Upper lobe of right lung (tissue), 1 donor: ENCODE measurements around the gene ZNF324. TPM values are rescaled to one million over a fixed set of nuclear protein-coding genes. Genes with fewer than 3 reads are reported as not detected.

ENCODE experiments used
- ATAC-seq: fragments of 200-7000 bp; cut with Tn5 transposase; one replicate; pipeline ENCODE4 v1.9.1; 2020; ENCODE audit warnings: mild to moderate bottlenecking, moderate library complexity
- DNase-seq: peaks from one replicate; pipeline ENCODE4 v3.0.0-alpha.2; 2020
- H3K27ac ChIP-seq: fragments of 200-600 bp; one replicate; pipeline ENCODE4 v1.8.0; 2022
- H3K27me3 ChIP-seq: fragments of 200-600 bp; one replicate; pipeline ENCODE4 v1.8.0; 2022; ENCODE audit warnings: mild to moderate bottlenecking
- H3K36me3 ChIP-seq: fragments of 200-600 bp; one replicate; pipeline ENCODE4 v1.8.0; 2022
- H3K4me1 ChIP-seq: fragments of 200-600 bp; one replicate; pipeline ENCODE4 v1.8.0; 2022
- H3K4me3 ChIP-seq: fragments of 200-600 bp; one replicate; pipeline ENCODE4 v1.8.0; 2022; ENCODE audit warnings: mild to moderate bottlenecking
- H3K9me3 ChIP-seq: fragments of 200-600 bp; one replicate; pipeline ENCODE4 v1.8.0; 2022
- intact Hi-C: fragments of 100-400 bp; cut with DNase I; formaldehyde crosslinking; loops from one replicate; pipeline ENCODE4 v1.11.0; 2022
- total RNA-seq: library from RNA; stranded (reverse); fragmentation: NEBNext Ultra II Directional; extraction: Animal tissue kit (Norgen Biotek cat#: 25700); gene quantifications from one replicate; pipeline ENCODE4 v1.2.1, GENCODE V29; 2021
- TF ChIP-seq, protein P1 (sequence below): fragments of 200-600 bp; IDR thresholded peaks from one replicate; pipeline ENCODE4 v1.8.0; 2022; ENCODE audit warnings: antibody characterized with exemption
- donor health status: DM: no; HTN: yes; CAD: no; lungs with severe emphysema.

The ZNF324 gene
- total RNA-seq, 1 donor from 2014 or later: 11.7 TPM

DNA sequence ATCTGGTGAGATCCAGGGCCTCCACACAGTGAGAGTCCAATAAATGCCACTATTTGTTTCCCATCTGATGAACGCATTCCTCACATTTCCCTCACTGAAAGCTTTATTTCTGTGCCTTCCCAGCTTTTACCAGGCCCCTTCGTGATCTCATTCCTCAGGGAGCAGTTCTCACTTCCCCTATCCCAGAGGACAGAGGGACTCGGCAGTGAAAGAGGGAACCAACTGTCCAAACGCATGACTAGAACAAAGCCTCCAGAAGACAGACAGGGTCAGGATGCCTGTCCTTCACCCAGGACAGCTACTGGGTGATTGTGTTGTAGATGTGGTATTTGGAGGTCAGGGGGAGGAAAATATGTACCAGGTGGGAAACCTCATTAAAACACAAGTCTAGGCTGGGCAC is 54.8 kb downstream of the ZNF324 start:
- no peak overlapping the region for H3K27ac ChIP-seq
- TF ChIP-seq, protein P1, sequence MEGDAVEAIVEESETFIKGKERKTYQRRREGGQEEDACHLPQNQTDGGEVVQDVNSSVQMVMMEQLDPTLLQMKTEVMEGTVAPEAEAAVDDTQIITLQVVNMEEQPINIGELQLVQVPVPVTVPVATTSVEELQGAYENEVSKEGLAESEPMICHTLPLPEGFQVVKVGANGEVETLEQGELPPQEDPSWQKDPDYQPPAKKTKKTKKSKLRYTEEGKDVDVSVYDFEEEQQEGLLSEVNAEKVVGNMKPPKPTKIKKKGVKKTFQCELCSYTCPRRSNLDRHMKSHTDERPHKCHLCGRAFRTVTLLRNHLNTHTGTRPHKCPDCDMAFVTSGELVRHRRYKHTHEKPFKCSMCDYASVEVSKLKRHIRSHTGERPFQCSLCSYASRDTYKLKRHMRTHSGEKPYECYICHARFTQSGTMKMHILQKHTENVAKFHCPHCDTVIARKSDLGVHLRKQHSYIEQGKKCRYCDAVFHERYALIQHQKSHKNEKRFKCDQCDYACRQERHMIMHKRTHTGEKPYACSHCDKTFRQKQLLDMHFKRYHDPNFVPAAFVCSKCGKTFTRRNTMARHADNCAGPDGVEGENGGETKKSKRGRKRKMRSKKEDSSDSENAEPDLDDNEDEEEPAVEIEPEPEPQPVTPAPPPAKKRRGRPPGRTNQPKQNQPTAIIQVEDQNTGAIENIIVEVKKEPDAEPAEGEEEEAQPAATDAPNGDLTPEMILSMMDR: no peak
- H3K4me1 ChIP-seq: peaks cover 15% of the 10 kb centered on the region
- H3K27me3 ChIP-seq: no peaks in the 10 kb centered on the region
- peaks cover 8% of the 10 kb centered on the region for H3K36me3 ChIP-seq
- H3K4me3 ChIP-seq: no peak overlapping the region
- intact Hi-C loops: no loop called here
- no peak for ATAC-seq
- no peak for DNase-seq
- no peaks in the 10 kb centered on the region for H3K9me3 ChIP-seq

DNA sequence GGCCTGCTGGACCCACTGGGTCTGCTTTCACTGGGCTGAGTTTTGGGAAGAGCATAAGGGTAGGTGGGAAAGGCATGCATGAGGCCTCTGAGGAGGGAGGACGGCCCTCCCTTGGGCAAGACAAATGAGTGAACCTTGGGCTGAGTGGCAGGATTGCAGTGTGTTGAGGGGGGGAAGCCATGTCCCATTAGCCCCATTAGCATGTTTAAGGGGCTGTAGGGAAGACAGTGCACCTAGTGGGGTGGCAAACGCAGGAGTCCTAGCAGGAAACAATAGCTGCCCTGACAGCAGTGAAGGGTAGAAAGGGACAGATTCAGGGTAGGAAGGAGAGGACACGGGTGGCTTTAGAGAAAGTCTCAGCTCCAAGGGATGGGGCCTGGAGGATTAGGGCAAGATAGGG is 55.8 kb downstream of the ZNF324 start:
- intact Hi-C loops: no loop called here
- Histone ChIP-seq H3K4me1 (peaks cover 15% of the 10 kb centered on the region), H3K36me3 (no peaks in the 10 kb centered on the region), H3K27ac (no peak overlapping the region), H3K4me3 (no peak overlapping the region), H3K27me3 (no peaks in the 10 kb centered on the region), H3K9me3 (no peaks in the 10 kb centered on the region)
- ATAC-seq (no peak), DNase-seq (no peak)
- TF ChIP-seq, protein P1: no peak

Other genes starting within 250 kb of the ZNF324 start
- gene ZNF544, start 238.2 kb upstream of the ZNF324 start, total RNA-seq: 27.0 TPM
- gene ZNF8, start 188.1 kb upstream of the ZNF324 start, total RNA-seq: 6.0 TPM
- gene ERVK3-1, start 161.7 kb upstream of the ZNF324 start, total RNA-seq: 34.8 TPM
- 4.0 TPM for gene ZSCAN22, start 140.1 kb upstream of the ZNF324 start, total RNA-seq
- gene A1BG, start 113.6 kb upstream of the ZNF324 start, total RNA-seq: 12.7 TPM
- gene ZNF497, start 104.3 kb upstream of the ZNF324 start, total RNA-seq: 1.4 TPM
- gene ZNF837, start 86.0 kb upstream of the ZNF324 start, total RNA-seq: 1.6 TPM
- gene RPS5, start 79.8 kb upstream of the ZNF324 start, total RNA-seq: 721 TPM
- gene RNF225, start 71.4 kb upstream of the ZNF324 start, total RNA-seq: 0.55 TPM
- 9.5 TPM for gene ZNF584, start 58.4 kb upstream of the ZNF324 start, total RNA-seq
- gene ZNF132, start 26.9 kb upstream of the ZNF324 start, total RNA-seq: 5.1 TPM
- gene ZNF324B, start 15.5 kb upstream of the ZNF324 start, total RNA-seq: 6.9 TPM
- gene ZNF446, start 9.3 kb downstream of the ZNF324 start, total RNA-seq: 8.8 TPM
- 4.7 TPM for gene SLC27A5, start 44.9 kb downstream of the ZNF324 start, total RNA-seq
- 14.1 TPM for gene ZBTB45, start 52.7 kb downstream of the ZNF324 start, total RNA-seq
- 199 TPM for gene TRIM28, start 77.0 kb downstream of the ZNF324 start, total RNA-seq
- 96.5 TPM for gene CHMP2A, start 88.0 kb downstream of the ZNF324 start, total RNA-seq
- 53.8 TPM for gene UBE2M, start 91.5 kb downstream of the ZNF324 start, total RNA-seq
- gene MZF1, start 106.3 kb downstream of the ZNF324 start, total RNA-seq: 44.3 TPM